ENCODE measurements around the gene MLF1.

MLF1 gene

GRCh38 chr3:158572766-158573060 lies 1.7 kb downstream of the MLF1 start:
- TF ChIP-seq, protein P1, sequence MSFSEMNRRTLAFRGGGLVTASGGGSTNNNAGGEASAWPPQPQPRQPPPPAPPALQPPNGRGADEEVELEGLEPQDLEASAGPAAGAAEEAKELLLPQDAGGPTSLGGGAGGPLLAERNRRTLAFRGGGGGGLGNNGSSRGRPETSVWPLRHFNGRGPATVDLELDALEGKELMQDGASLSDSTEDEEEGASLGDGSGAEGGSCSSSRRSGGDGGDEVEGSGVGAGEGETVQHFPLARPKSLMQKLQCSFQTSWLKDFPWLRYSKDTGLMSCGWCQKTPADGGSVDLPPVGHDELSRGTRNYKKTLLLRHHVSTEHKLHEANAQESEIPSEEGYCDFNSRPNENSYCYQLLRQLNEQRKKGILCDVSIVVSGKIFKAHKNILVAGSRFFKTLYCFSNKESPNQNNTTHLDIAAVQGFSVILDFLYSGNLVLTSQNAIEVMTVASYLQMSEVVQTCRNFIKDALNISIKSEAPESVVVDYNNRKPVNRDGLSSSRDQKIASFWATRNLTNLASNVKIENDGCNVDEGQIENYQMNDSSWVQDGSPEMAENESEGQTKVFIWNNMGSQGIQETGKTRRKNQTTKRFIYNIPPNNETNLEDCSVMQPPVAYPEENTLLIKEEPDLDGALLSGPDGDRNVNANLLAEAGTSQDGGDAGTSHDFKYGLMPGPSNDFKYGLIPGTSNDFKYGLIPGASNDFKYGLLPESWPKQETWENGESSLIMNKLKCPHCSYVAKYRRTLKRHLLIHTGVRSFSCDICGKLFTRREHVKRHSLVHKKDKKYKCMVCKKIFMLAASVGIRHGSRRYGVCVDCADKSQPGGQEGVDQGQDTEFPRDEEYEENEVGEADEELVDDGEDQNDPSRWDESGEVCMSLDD (tag by site-specific recombination; IDR thresholded peaks at IDR 0.05) = 0 out of 2 replicates have a peak, but pooled peaks have one; percentile 2
- TF ChIP-seq, protein P2, sequence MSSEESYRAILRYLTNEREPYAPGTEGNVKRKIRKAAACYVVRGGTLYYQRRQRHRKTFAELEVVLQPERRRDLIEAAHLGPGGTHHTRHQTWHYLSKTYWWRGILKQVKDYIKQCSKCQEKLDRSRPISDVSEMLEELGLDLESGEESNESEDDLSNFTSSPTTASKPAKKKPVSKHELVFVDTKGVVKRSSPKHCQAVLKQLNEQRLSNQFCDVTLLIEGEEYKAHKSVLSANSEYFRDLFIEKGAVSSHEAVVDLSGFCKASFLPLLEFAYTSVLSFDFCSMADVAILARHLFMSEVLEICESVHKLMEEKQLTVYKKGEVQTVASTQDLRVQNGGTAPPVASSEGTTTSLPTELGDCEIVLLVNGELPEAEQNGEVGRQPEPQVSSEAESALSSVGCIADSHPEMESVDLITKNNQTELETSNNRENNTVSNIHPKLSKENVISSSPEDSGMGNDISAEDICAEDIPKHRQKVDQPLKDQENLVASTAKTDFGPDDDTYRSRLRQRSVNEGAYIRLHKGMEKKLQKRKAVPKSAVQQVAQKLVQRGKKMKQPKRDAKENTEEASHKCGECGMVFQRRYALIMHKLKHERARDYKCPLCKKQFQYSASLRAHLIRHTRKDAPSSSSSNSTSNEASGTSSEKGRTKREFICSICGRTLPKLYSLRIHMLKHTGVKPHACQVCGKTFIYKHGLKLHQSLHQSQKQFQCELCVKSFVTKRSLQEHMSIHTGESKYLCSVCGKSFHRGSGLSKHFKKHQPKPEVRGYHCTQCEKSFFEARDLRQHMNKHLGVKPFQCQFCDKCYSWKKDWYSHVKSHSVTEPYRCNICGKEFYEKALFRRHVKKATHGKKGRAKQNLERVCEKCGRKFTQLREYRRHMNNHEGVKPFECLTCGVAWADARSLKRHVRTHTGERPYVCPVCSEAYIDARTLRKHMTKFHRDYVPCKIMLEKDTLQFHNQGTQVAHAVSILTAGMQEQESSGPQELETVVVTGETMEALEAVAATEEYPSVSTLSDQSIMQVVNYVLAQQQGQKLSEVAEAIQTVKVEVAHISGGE (tag by site-specific recombination; conservative IDR thresholded peaks at IDR 0.05; ENCODE audit: low read depth) = no peak
- TF ChIP-seq, protein P3, sequence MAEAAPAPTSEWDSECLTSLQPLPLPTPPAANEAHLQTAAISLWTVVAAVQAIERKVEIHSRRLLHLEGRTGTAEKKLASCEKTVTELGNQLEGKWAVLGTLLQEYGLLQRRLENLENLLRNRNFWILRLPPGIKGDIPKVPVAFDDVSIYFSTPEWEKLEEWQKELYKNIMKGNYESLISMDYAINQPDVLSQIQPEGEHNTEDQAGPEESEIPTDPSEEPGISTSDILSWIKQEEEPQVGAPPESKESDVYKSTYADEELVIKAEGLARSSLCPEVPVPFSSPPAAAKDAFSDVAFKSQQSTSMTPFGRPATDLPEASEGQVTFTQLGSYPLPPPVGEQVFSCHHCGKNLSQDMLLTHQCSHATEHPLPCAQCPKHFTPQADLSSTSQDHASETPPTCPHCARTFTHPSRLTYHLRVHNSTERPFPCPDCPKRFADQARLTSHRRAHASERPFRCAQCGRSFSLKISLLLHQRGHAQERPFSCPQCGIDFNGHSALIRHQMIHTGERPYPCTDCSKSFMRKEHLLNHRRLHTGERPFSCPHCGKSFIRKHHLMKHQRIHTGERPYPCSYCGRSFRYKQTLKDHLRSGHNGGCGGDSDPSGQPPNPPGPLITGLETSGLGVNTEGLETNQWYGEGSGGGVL (tag by site-specific recombination; IDR thresholded peaks at IDR 0.05) = no peak
- ChIA-PET POLR2A (no interaction called here), CTCF (interaction anchor here (1.0 kb wide), 1 partner anchor 72 kb away, joined by 5 read pairs; no protein-coding TSS in a partner anchor)
- Histone ChIP-seq H3K27ac (ENCODE audit: extremely low read depth, low read depth, low read length) (no peak overlapping the region), H3K36me3 (ENCODE audit: control insufficient read depth in 2 of 2, insufficient read depth in 1 of 2, low read length in 2 of 2) (no peaks in the 10 kb centered on the region), H3K4me3 (ENCODE audit: low read depth, low read length) (no peak overlapping the region), H3K4me1 (ENCODE audit: control insufficient read depth, insufficient read depth, low read length) (no peaks in the 10 kb centered on the region), H3K9me3 (ENCODE audit: control insufficient read depth, insufficient read depth, low read depth, low read length) (no peaks in the 10 kb centered on the region)

DNA sequence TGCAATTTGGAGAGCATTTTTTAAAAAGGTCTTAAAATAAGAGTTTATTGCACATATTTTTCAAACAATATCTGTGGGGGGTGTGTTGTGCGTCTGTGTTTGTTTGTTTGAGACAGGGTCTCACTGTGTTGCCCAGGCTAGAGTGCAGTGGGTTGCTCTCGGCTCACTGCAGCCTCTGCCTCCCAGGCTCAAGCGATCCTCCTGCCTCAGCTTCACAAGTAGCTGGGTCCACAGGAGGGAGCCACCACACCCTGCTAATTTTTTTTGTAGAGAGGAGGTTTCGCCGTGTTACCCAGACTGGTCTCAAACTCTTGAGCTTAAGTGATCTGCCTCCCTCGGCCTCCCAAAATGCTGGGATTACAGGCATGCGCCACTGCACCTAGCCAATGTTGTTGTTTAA lies 2.7 kb downstream of the MLF1 start:
- Histone ChIP-seq H3K4me3 (ENCODE audit: low read depth, low read length) (no peak overlapping the region), H3K9me3 (ENCODE audit: control insufficient read depth, insufficient read depth, low read depth, low read length) (no peaks in the 10 kb centered on the region), H3K4me1 (ENCODE audit: control insufficient read depth, insufficient read depth, low read length) (no peaks in the 10 kb centered on the region), H3K36me3 (ENCODE audit: control insufficient read depth in 2 of 2, insufficient read depth in 1 of 2, low read length in 2 of 2) (no peaks in the 10 kb centered on the region), H3K27ac (ENCODE audit: extremely low read depth, low read depth, low read length) (no peak overlapping the region)
- ChIA-PET POLR2A (no interaction called here), CTCF (interaction anchor here (0.7 kb wide), 1 partner anchor 118 kb away, joined by 3 read pairs; no protein-coding TSS in a partner anchor)
- TF ChIP-seq ZNF121 (tag by site-specific recombination; IDR thresholded peaks at IDR 0.05) (0 out of 2 replicates have a peak, but pooled peaks have one; percentile 63), KLF16 (tag by site-specific recombination; IDR thresholded peaks at IDR 0.05) (no peak)
- TF ChIP-seq, protein P4, sequence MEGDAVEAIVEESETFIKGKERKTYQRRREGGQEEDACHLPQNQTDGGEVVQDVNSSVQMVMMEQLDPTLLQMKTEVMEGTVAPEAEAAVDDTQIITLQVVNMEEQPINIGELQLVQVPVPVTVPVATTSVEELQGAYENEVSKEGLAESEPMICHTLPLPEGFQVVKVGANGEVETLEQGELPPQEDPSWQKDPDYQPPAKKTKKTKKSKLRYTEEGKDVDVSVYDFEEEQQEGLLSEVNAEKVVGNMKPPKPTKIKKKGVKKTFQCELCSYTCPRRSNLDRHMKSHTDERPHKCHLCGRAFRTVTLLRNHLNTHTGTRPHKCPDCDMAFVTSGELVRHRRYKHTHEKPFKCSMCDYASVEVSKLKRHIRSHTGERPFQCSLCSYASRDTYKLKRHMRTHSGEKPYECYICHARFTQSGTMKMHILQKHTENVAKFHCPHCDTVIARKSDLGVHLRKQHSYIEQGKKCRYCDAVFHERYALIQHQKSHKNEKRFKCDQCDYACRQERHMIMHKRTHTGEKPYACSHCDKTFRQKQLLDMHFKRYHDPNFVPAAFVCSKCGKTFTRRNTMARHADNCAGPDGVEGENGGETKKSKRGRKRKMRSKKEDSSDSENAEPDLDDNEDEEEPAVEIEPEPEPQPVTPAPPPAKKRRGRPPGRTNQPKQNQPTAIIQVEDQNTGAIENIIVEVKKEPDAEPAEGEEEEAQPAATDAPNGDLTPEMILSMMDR (tag by site-specific recombination; IDR thresholded peaks at IDR 0.05) = 0 out of 2 replicates have a peak, but pooled peaks have one; percentile 21

DNA sequence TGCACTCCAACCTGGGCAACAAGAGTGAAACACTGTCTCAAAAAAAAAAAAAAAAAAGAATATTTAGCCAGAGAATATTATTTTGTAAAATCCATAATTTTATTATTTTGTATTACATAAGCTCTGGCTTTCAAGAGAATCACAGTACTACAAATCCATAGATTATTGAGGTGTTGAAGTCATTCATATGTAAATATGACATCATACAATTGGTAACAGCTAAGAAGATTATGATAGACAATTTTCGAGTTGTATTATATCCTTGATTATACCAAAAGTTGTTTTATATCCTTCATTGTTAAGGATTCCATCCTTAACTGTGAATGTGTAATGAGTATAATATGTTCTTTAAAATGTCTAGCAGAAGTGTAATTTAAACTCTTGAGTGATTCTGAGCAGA lies 3.7 kb downstream of the MLF1 start:
- Histone ChIP-seq H3K4me3 (ENCODE audit: low read depth, low read length) (no peak overlapping the region), H3K27ac (ENCODE audit: extremely low read depth, low read depth, low read length) (no peak overlapping the region), H3K9me3 (ENCODE audit: control insufficient read depth, insufficient read depth, low read depth, low read length) (no peaks in the 10 kb centered on the region), H3K36me3 (ENCODE audit: control insufficient read depth in 2 of 2, insufficient read depth in 1 of 2, low read length in 2 of 2) (no peaks in the 10 kb centered on the region), H3K4me1 (ENCODE audit: control insufficient read depth, insufficient read depth, low read length) (no peaks in the 10 kb centered on the region)
- POLR2A ChIA-PET = no interaction called here
- CTCF ChIA-PET = interaction anchor here (0.7 kb wide), 1 partner anchor 117 kb away, joined by 3 read pairs; no protein-coding TSS in a partner anchor
- TF ChIP-seq GFI1B (tag by site-specific recombination; IDR thresholded peaks at IDR 0.05) (no peak), ZNF514 (tag by site-specific recombination; IDR thresholded peaks at IDR 0.05) (no peak), ZNF146 (tag by site-specific recombination; IDR thresholded peaks at IDR 0.05) (no peak), ZNF292 (tag by site-specific recombination; IDR thresholded peaks at IDR 0.05; ENCODE audit: borderline replicate concordance, low read depth) (no peak)
- TF ChIP-seq, protein P5, sequence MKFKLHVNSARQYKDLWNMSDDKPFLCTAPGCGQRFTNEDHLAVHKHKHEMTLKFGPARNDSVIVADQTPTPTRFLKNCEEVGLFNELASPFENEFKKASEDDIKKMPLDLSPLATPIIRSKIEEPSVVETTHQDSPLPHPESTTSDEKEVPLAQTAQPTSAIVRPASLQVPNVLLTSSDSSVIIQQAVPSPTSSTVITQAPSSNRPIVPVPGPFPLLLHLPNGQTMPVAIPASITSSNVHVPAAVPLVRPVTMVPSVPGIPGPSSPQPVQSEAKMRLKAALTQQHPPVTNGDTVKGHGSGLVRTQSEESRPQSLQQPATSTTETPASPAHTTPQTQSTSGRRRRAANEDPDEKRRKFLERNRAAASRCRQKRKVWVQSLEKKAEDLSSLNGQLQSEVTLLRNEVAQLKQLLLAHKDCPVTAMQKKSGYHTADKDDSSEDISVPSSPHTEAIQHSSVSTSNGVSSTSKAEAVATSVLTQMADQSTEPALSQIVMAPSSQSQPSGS (tag by site-specific recombination; IDR thresholded peaks at IDR 0.05; ENCODE audit: low read depth) = peak; percentile 77

Data from HEK293 (cell line).